NB4 (cell line): Measurements from ENCODE around the gene NRXN3.

ENCODE experiments used
- CTCF ChIP-seq: IDR thresholded peaks from one replicate; pipeline ENCODE4 v1.5.1; 2012; ENCODE audit warnings: low read depth, low read length
- MAX ChIP-seq: IDR thresholded peaks from 2 replicates; pipeline ENCODE4 v1.6.1; 2011; ENCODE audit warnings: low read depth, low read length
- POLR2A ChIP-seq: IDR thresholded peaks from 2 replicates; pipeline ENCODE4 v1.6.1; 2011; ENCODE audit warnings: mild to moderate bottlenecking; ENCODE audit not compliant: insufficient read length; ENCODE audit errors: extremely low read depth

GRCh38 chr14:78704965-78705364, 534.8 kb downstream of the NRXN3 start:
- no peak for TF ChIP-seq POLR2A
- no peak for TF ChIP-seq CTCF
- no peak for TF ChIP-seq MAX
